ENCODE measurements around the gene SLC48A1.
A peak's percentile ranks its signal among the peaks of the same experiment; 100 is the strongest.

Gene SLC48A1

GRCh38 chr12:47750229-47750798 lies 22.7 kb upstream of the SLC48A1 start:
- peak overlapping the region; percentile 69 for H3K18ac ChIP-seq (ENCODE audit: low read length)
- H2BK5ac ChIP-seq (ENCODE audit: low read length), result no peak overlapping the region
- no peak overlapping the region for H3K4me2 ChIP-seq (ENCODE audit: insufficient read depth, low read length, poor library complexity, severe bottlenecking)
- peak overlapping the region; percentile 60 for H3K9ac ChIP-seq (ENCODE audit: low read depth, low read length, poor library complexity)
- no peak overlapping the region for H4K8ac ChIP-seq (ENCODE audit: low read depth, low read length)
- H3K36me3 ChIP-seq (replicated peaks in 1 of 2; ENCODE audit: control insufficient read depth in 2 of 2, insufficient read depth in 2 of 2, low read length in 2 of 2), result no peaks in the 10 kb centered on the region
- peak overlapping the region; percentile 86 for H3K23ac ChIP-seq (ENCODE audit: low read depth, low read length, poor library complexity)
- peaks cover 0 to 4% of the 10 kb centered on the region in 2 donors for H3K4me1 ChIP-seq (ENCODE audit: control insufficient read depth in 2 of 2, insufficient read depth in 1 of 2, low read depth in 1 of 2, low read length in 2 of 2)
- H2BK15ac ChIP-seq (ENCODE audit: low read length), result peak overlapping the region; percentile 24
- no peak overlapping the region for H4K91ac ChIP-seq (ENCODE audit: low read depth, low read length, poor library complexity)
- no peak overlapping the region for H3K27ac ChIP-seq (replicated peaks; ENCODE audit: low read length)
- no peak overlapping the region for H3K4me3 ChIP-seq (ENCODE audit: low read length in 2 of 2)
- peak overlapping the region; percentile 36 for H2BK12ac ChIP-seq (ENCODE audit: low read length)
- no peaks in the 10 kb centered on the region for H3K9me3 ChIP-seq (replicated peaks in 1 of 2; ENCODE audit: control insufficient read depth in 2 of 2, insufficient read depth in 1 of 2, low read depth in 1 of 2, low read length in 2 of 2)
- no peak for DNase-seq (ENCODE audit: low spot score)
- no peak overlapping the region for H3K14ac ChIP-seq (ENCODE audit: low read length)
- no peaks in the 10 kb centered on the region for H3K79me1 ChIP-seq (ENCODE audit: low read depth, low read length)
- H2AK5ac ChIP-seq (ENCODE audit: low read depth, low read length), result no peak overlapping the region
- no CpG with 5 or more reads among the region's 10 CpGs for WGBS, 2 donors (ENCODE audit: extremely low coverage in 2 of 2, insufficient read length in 2 of 2, insufficient replicate concordance in 1 of 2)
- no peaks in the 10 kb centered on the region for H3K27me3 ChIP-seq (ENCODE audit: control insufficient read depth in 3 of 3, insufficient read depth in 3 of 3, low read depth in 1 of 3, low read length in 3 of 3)
- H3K4ac ChIP-seq (ENCODE audit: low read length), result no peak overlapping the region
- H2BK120ac ChIP-seq (ENCODE audit: low read depth, low read length), result no peak overlapping the region
- no peak overlapping the region for H2AFZ ChIP-seq (ENCODE audit: low read length)

GRCh38 chr12:47750916-47751470 lies 22.0 kb upstream of the SLC48A1 start:
- H3K23ac ChIP-seq (ENCODE audit: low read depth, low read length, poor library complexity), result no peak overlapping the region
- H3K9ac ChIP-seq (ENCODE audit: low read depth, low read length, poor library complexity), result no peak overlapping the region
- DNase-seq (ENCODE audit: low spot score), result no peak
- H2BK120ac ChIP-seq (ENCODE audit: low read depth, low read length), result no peak overlapping the region
- peak overlapping the region; percentile 67 for H2AK5ac ChIP-seq (ENCODE audit: low read depth, low read length)
- H3K4me2 ChIP-seq (ENCODE audit: insufficient read depth, low read length, poor library complexity, severe bottlenecking), result no peak overlapping the region
- H4K91ac ChIP-seq (ENCODE audit: low read depth, low read length, poor library complexity), result no peak overlapping the region
- no peaks in the 10 kb centered on the region for H3K79me1 ChIP-seq (ENCODE audit: low read depth, low read length)
- H2AFZ ChIP-seq (ENCODE audit: low read length), result no peak overlapping the region
- H3K14ac ChIP-seq (ENCODE audit: low read length), result no peak overlapping the region
- H3K18ac ChIP-seq (ENCODE audit: low read length), result peak overlapping the region; percentile 39
- H3K27ac ChIP-seq (replicated peaks; ENCODE audit: low read length), result no peak overlapping the region
- no CpG with 5 or more reads among the region's 19 CpGs for WGBS, 2 donors (ENCODE audit: extremely low coverage in 2 of 2, insufficient read length in 2 of 2, insufficient replicate concordance in 1 of 2)
- no peaks in the 10 kb centered on the region for H3K9me3 ChIP-seq (replicated peaks in 1 of 2; ENCODE audit: control insufficient read depth in 2 of 2, insufficient read depth in 1 of 2, low read depth in 1 of 2, low read length in 2 of 2)
- H2BK5ac ChIP-seq (ENCODE audit: low read length), result no peak overlapping the region
- H2BK12ac ChIP-seq (ENCODE audit: low read length), result no peak overlapping the region
- no peak overlapping the region for H4K8ac ChIP-seq (ENCODE audit: low read depth, low read length)
- H3K27me3 ChIP-seq (ENCODE audit: control insufficient read depth in 3 of 3, insufficient read depth in 3 of 3, low read depth in 1 of 3, low read length in 3 of 3), result no peaks in the 10 kb centered on the region
- no peak overlapping the region for H3K4ac ChIP-seq (ENCODE audit: low read length)
- H2BK15ac ChIP-seq (ENCODE audit: low read length), result peak overlapping the region; percentile 42
- H3K4me1 ChIP-seq (ENCODE audit: control insufficient read depth in 2 of 2, insufficient read depth in 1 of 2, low read depth in 1 of 2, low read length in 2 of 2), result peaks cover 0 to under 1% of the 10 kb centered on the region in 2 donors
- no peak overlapping the region for H3K4me3 ChIP-seq (ENCODE audit: low read length in 2 of 2)
- no peaks in the 10 kb centered on the region for H3K36me3 ChIP-seq (replicated peaks in 1 of 2; ENCODE audit: control insufficient read depth in 2 of 2, insufficient read depth in 2 of 2, low read length in 2 of 2)

- Histone ChIP-seq H3K4ac (ENCODE audit: low read length) (no peak overlapping the region), H3K14ac (ENCODE audit: low read length) (no peak overlapping the region), H3K9ac (ENCODE audit: low read depth, low read length, poor library complexity) (no peak overlapping the region), H3K4me2 (ENCODE audit: insufficient read depth, low read length, poor library complexity, severe bottlenecking) (no peak overlapping the region), H3K36me3 (replicated peaks in 1 of 2; ENCODE audit: control insufficient read depth in 2 of 2, insufficient read depth in 2 of 2, low read length in 2 of 2) (no peaks in the 10 kb centered on the region), H2AFZ (ENCODE audit: low read length) (no peak overlapping the region), H3K4me1 (ENCODE audit: control insufficient read depth in 2 of 2, insufficient read depth in 1 of 2, low read depth in 1 of 2, low read length in 2 of 2) (peaks cover 0 to 5% of the 10 kb centered on the region in 2 donors), H4K91ac (ENCODE audit: low read depth, low read length, poor library complexity) (no peak overlapping the region), H2BK120ac (ENCODE audit: low read depth, low read length) (no peak overlapping the region), H3K4me3 (ENCODE audit: low read length in 2 of 2) (peak overlapping the region in 1 of 2 donors; percentile 20), H3K27ac (replicated peaks; ENCODE audit: low read length) (no peak overlapping the region), H3K79me1 (ENCODE audit: low read depth, low read length) (no peaks in the 10 kb centered on the region), H3K18ac (ENCODE audit: low read length) (peak overlapping the region; percentile 39), H4K8ac (ENCODE audit: low read depth, low read length) (no peak overlapping the region), H3K9me3 (replicated peaks in 1 of 2; ENCODE audit: control insufficient read depth in 2 of 2, insufficient read depth in 1 of 2, low read depth in 1 of 2, low read length in 2 of 2) (no peaks in the 10 kb centered on the region), H2BK12ac (ENCODE audit: low read length) (no peak overlapping the region), H2BK15ac (ENCODE audit: low read length) (peak overlapping the region; percentile 42), H3K23ac (ENCODE audit: low read depth, low read length, poor library complexity) (peak overlapping the region; percentile 35), H2BK5ac (ENCODE audit: low read length) (no peak overlapping the region), H3K27me3 (ENCODE audit: control insufficient read depth in 3 of 3, insufficient read depth in 3 of 3, low read depth in 1 of 3, low read length in 3 of 3) (no peaks in the 10 kb centered on the region), H2AK5ac (ENCODE audit: low read depth, low read length) (peak overlapping the region; percentile 67)
- WGBS, 2 donors (ENCODE audit: extremely low coverage in 2 of 2, insufficient read length in 2 of 2, insufficient replicate concordance in 1 of 2), result no CpG with 5 or more reads among the region's 9 CpGs
- no peak for DNase-seq (ENCODE audit: low spot score)
Observed at GRCh38 chr12:47751561-47751960, 21.5 kb upstream of the SLC48A1 start.

- Histone ChIP-seq H3K36me3 (replicated peaks in 1 of 2; ENCODE audit: control insufficient read depth in 2 of 2, insufficient read depth in 2 of 2, low read length in 2 of 2) (no peaks in the 10 kb centered on the region), H3K23ac (ENCODE audit: low read depth, low read length, poor library complexity) (no peak overlapping the region), H3K4me1 (ENCODE audit: control insufficient read depth in 2 of 2, insufficient read depth in 1 of 2, low read depth in 1 of 2, low read length in 2 of 2) (peaks cover under 1 to 6% of the 10 kb centered on the region in 2 donors), H2BK15ac (ENCODE audit: low read length) (peak overlapping the region; percentile 42), H3K9me3 (replicated peaks in 1 of 2; ENCODE audit: control insufficient read depth in 2 of 2, insufficient read depth in 1 of 2, low read depth in 1 of 2, low read length in 2 of 2) (no peaks in the 10 kb centered on the region), H3K14ac (ENCODE audit: low read length) (no peak overlapping the region), H3K4me3 (ENCODE audit: low read length in 2 of 2) (no peak overlapping the region), H2BK12ac (ENCODE audit: low read length) (no peak overlapping the region), H2AFZ (ENCODE audit: low read length) (no peak overlapping the region), H2BK120ac (ENCODE audit: low read depth, low read length) (no peak overlapping the region), H2AK5ac (ENCODE audit: low read depth, low read length) (no peak overlapping the region), H3K4me2 (ENCODE audit: insufficient read depth, low read length, poor library complexity, severe bottlenecking) (no peak overlapping the region), H4K8ac (ENCODE audit: low read depth, low read length) (no peak overlapping the region), H3K18ac (ENCODE audit: low read length) (no peak overlapping the region), H3K79me1 (ENCODE audit: low read depth, low read length) (no peaks in the 10 kb centered on the region), H3K27me3 (ENCODE audit: control insufficient read depth in 3 of 3, insufficient read depth in 3 of 3, low read depth in 1 of 3, low read length in 3 of 3) (no peaks in the 10 kb centered on the region), H4K91ac (ENCODE audit: low read depth, low read length, poor library complexity) (no peak overlapping the region), H3K27ac (replicated peaks; ENCODE audit: low read length) (no peak overlapping the region), H3K4ac (ENCODE audit: low read length) (no peak overlapping the region), H3K9ac (ENCODE audit: low read depth, low read length, poor library complexity) (no peak overlapping the region), H2BK5ac (ENCODE audit: low read length) (no peak overlapping the region)
- no peak for DNase-seq (ENCODE audit: low spot score)
- WGBS, 2 donors (ENCODE audit: extremely low coverage in 2 of 2, insufficient read length in 2 of 2, insufficient replicate concordance in 1 of 2), result no CpG with 5 or more reads among the region's 4 CpGs
Observed at GRCh38 chr12:47752121-47752520, 20.9 kb upstream of the SLC48A1 start.

All from neuronal stem cell (in vitro differentiated cells).